Stimulated activated CD8-positive, alpha-beta memory T cell treated with anti-CD3 and anti-CD28 coated beads, Interleukin-15, amount 100 ng/mL, for 48 hours (primary cell): ENCODE measurements around the gene CCM2.

Experiments used
- DNase-seq, 2 donors: peaks; one replicate each; pipeline ENCODE4 v3.0.0-alpha.2; 2020; ENCODE audit warnings: low read depth in 2 of 2

The CCM2 gene

DNA sequence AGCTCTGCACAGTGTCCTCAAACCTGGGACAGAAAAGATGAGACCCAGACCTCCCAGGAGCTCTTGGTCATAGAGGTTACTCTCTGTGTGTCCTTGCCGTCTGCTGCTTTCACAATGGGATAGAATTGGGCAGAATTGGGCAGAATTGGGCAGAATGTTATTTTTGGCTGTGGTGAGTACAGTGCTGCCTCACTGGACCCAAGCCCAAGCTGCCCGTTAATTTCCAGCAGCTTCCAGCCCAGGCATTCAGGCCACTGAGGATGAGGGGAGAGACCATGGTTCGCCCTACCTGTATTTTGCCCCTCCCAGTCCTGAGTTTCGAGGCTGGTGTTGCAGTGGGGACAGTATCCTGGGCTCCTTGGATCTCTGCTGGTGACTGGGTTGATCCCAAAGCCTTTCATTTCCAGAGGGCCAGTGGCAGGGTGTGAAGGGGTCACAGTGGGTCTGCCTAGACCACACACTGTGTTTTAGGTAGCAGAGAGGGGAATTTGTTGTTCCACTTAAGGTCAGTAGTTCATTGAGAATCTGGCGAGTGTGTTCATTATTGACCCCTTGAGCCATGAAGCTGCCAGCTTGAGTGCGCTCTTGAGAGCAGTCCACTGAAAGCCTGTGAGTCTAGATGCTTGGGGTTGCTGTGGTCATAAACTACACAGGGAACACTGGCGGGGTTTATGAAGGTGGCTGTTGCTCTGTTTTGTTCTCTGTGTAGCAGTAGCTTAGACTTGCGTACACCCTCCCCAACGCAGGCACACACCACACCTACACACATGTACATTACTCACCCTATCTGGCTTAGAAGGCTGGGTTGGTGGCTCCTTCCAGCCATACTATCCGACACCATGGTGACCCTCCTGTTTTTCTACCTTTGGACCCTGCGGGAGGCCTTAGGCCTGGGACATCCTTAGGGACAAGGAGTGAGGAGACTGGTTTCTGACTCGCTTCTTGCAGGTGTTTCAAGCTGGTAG, 65.3 kb downstream of the CCM2 start:
- no peak for DNase-seq

DNA sequence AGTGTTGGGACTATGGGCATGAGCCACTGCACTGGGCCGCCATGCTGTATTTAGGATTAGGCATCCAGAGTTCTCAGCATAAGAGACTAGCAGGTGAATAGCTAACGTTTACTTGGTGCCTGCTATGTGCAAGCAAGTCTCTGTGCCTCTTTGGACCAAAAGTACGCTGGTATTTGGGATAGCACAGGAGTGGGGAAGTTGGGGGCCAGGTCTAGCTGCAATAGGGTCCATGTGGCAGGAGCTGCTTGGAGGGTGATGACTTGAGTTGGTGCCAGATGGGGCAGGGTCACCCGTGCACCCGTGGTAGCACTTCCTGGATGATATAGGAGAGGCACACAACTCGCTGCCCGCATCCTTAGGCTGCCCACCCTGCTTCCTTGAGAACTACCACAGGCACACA, 66.4 kb downstream of the CCM2 start:
- DNase-seq: no peak

DNA sequence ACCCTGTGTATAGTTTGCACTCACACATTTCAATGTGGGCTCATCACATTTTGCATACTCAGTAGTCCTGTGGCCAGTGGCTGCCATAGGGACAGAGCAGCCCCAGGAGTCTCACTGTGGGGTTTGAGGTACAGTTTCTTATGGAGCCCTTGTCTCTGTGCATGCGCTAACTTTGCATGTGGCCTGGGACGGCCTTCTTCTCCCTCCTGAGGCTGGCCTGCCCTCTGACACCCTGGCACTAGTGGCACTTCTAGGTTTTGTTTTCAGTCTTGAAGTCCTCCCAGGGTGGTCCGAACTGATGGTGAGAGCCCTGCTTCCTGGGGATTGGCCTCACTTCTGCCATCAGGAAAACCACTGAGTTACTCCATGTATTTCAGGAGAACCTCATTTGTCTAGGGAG, 67.6 kb downstream of the CCM2 start:
- no peak for DNase-seq

- no peak for DNase-seq
These were observed 68.4 kb downstream of the CCM2 start for GRCh38 chr7:45068236-45069023.

- no peak for DNase-seq
These were observed 69.6 kb downstream of the CCM2 start for GRCh38 chr7:45069444-45070253.

- no peak for DNase-seq
These were observed 70.2 kb downstream of the CCM2 start for GRCh38 chr7:45070254-45070642.

- no peak for DNase-seq
These were observed 71.5 kb downstream of the CCM2 start for GRCh38 chr7:45071528-45071927.

DNA sequence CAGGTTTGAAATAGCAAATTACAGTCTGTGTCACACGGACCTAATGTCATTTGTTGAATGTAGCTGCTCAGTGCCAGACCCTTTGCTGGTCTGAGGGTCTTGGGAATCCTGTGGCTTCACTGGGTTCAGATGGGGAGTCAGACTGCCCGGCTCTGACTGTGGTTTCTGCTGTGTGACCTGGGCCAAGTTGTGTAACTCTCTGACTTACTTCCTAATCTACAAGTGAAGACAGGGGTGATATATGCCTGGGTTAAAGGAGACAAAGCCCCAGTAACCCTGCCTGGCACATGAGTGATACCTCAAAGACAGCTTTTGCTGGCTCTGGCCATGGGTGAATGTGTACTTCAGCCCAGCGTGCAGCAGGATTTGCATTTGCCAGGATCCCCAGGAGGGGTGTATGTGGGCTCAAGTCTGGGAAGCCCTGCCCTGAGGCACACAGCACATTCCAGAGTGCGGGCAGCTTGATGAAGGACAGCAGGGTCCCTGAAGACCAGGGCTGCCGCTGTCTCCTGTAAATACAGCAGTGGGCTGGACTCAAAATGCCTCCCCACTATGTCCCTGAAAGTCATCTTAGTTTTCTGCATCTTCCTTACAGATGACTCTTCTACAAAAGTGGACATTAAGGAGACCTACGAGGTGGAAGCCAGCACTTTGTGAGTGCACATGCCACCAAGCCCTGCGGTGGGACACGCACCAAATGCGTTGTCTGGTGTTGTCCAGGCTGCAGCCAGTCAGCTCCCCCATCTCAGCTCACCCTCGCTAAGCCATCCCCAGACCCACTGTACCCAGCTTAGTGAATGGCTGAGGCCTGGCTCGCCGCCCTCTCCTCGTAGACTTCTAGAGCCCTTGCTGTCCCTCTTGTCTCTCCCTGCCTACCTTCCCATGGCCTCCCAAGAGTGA, 72.4 kb downstream of the CCM2 start:
- DNase-seq: no peak

- DNase-seq: no peak
These were observed 73.2 kb downstream of the CCM2 start for GRCh38 chr7:45073031-45073785.

DNA sequence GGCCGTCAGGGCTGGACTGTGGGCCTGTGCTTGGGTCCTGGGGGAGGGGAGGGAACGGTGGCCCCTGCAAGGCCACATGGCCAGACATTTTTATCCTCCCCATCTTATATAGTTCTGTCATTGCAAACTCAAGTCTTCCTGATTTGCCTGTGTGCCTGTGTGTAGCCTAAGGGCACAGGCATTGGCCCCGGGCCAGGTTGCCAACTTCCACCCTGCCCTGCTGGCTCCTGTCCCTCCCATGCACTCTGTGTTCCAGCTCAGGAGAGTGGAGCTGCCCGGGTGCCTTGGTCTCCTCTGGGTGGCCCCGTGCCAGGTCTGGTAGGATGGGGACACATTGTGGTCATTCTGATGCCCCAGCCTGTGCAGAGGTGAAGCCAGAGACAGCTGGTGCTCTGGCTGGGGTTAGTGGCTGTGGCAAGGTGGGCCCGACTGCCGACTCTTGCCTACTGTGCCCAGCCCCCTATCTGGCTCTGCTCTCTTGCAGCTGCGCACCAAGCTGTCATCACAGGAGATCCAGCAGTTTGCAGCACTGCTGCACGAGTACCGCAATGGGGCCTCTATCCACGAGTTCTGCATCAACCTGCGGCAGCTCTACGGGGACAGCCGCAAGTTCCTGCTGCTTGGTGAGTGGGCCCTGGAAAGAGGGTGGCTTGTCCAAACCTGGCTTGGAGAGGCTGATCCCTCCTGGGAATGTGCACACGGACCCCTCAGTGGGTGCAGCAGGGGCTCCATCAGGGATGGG, 74.0 kb downstream of the CCM2 start:
- no peak for DNase-seq

GRCh38 chr7:45074528-45075354, 74.7 kb downstream of the CCM2 start:
- no peak for DNase-seq

DNA sequence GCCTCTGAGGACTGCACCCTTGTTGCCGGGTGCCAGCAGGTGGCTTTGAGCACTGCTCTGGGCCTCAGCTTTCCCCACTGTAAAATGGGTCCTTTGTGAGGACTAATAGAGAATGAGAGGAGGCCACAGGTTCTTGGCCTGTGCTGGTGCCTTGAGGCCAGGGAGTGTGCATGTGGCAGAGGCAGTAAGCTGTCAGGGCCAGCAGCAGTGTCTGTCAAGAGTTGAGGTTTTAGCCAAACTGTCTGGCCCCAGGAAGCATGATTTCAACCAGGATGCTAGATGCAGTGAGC, 75.3 kb downstream of the CCM2 start:
- no peak for DNase-seq

- no peak for DNase-seq
These were observed 76.1 kb downstream of the CCM2 start for GRCh38 chr7:45075871-45076796.

GRCh38 chr7:45076946-45077345, 76.9 kb downstream of the CCM2 start:
- DNase-seq: no peak

GRCh38 chr7:45077579-45077978, 77.6 kb downstream of the CCM2 start:
- no peak for DNase-seq

DNA sequence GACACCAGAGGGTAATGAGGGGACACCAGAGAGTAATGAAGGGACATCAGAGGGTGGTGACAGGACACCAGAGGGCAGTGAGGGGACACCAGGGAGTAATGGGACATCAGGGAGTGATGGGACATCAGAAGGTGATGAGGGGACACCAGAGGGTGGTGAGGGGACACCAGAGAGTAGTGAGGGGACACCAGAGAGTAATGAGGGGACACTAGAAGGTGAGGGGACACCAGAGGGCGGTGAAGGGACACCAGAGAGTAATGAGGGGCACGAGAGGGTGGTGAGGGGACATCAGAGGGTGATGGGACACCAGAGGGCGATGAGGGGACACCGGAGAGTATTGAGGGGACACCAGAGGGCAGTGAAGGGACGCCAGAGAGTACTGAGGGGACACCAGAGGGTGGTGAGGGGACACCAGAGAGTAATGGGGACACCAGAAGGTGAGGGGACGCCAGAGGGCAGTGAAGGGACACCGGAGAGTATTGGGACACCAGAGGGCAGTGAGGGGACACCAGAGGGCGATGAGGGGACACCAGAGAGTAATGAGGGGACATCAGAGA, 78.2 kb downstream of the CCM2 start:
- no peak for DNase-seq

DNA sequence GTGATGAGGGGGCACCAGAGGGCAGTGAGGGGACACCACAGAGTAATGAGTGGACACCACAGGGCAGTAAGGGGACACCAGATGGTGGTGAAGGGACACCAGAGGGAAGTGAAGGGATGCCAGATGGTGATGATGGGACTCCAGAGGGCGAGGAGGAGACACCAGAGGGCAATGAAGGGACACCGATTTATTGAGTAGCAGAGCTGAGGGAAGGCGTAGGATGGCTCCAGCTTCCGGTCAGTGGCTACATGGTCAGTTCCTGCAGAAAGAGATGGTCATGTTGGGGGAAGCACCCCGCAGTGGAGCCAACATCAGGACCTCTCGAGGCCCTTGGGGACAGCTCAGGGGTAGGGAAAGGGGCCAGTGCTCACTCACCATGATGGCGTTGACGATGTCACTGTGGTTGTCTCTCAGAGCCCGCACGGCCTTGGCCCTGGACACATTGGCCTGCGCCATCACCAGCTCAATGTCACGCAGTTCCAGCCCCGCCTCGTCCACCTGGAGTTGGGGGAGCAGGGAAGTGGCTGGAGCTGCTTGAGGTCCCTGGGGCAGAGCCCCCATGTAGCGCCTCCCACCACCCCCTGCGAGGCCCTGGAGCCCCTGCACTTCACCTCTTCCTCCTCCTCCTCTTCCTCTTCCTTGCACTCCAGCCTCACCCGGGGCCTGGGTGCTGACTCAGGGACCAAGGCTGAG, 80.4 kb downstream of the CCM2 start:
- no peak for DNase-seq
